Activated T-cell treated with anti-CD3 and anti-CD28 coated beads for 1 hour (primary cell): ENCODE measurements around the gene CDH2.

ENCODE experiments used
- DNase-seq: peaks from one replicate; pipeline ENCODE4 v3.0.0-alpha.2; 2020; ENCODE audit warnings: low read depth

Gene CDH2

GRCh38 chr18:28176948-28177827 lies at the start of gene CDH2:
CDH2 (minus strand) TSS chr18:28177130; CDS start chr18:28177022, 108 bp downstream.
- no peak for DNase-seq

GRCh38 chr18:28212060-28212459 lies 35.1 kb upstream of the CDH2 start:
- DNase-seq = no peak

GRCh38 chr18:28208712-28209265 lies 31.9 kb upstream of the CDH2 start:
- DNase-seq = no peak

GRCh38 chr18:28208268-28208667 lies 31.3 kb upstream of the CDH2 start:
- DNase-seq = no peak

GRCh38 chr18:28204154-28204553 lies 27.2 kb upstream of the CDH2 start:
- DNase-seq = no peak

- DNase-seq = no peak
Measured at GRCh38 chr18:28201056-28201455, 24.1 kb upstream of the CDH2 start.

DNA sequence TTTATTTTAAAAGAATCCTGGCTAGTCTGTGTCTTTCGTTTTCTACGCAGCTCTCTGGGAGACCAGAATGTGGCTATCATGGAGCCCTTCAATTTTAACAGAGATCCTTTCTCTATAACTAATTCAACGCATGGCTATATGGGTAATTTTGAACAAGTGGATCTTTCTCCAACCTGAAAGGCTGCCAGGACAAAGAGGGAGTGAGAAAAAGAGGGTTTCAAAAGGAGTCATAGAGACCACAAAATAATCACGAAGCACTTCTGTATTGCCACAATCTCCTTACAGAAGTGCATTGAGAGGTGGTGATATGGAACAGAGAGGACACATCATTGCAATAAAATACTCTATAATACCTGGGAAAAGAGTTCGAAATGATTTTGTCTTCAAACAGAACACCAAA lies 21.7 kb upstream of the CDH2 start:
- DNase-seq = no peak

GRCh38 chr18:28193177-28193778 lies 16.3 kb upstream of the CDH2 start:
- no peak for DNase-seq

GRCh38 chr18:28189400-28190239 lies 12.7 kb upstream of the CDH2 start:
- no peak for DNase-seq

DNA sequence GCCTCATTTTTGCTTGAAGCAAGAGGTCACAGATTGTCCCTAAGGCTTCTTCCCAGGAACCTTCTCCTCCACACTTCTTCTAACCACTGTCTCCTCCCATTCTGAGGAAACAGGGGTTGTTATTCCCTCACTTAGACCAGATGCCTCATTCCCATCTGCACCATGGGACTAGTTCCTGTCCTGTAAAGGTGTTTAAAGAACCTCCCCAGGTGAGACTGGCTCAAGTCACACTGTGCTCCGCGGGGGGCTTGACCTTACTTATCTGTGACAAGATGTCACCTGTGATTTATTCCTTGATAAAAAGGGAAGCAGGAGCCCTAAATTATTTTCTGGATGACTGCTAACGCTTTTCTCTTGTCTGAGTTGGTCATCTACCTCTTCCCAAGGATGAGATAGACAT lies 8.2 kb upstream of the CDH2 start:
- no peak for DNase-seq

DNA sequence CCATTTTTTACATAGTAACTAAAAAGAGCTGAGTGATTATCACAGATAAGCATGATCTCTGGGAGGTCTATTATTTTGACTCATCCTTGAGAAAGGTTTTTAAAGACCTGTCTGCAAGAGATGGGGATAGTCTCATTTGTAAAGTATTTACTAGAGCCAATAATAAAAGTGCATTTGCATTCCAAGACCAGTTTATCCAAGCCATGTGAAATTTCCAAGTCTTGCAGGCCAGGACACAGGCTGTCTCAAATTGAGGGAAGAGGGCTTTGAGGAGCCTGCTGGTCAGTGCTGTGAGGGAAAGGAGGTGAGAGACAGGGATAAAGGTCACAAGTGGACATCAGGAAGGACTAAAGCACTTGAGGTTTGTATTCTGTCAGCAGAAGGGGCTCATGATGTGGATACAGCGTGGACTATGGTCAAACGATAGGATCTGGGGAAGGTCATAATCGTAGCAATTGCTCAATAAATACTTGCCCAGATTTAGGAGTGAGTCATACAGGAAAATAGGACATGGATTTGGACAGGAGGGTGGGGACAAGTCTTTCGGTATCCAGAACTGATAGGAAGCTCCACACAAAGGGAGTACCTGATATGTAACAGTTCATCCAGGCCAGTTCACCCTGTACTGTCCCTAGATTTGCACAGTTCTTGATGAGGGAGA lies 6.6 kb upstream of the CDH2 start:
- DNase-seq = no peak

GRCh38 chr18:28181616-28182015 lies 4.7 kb upstream of the CDH2 start:
- DNase-seq = no peak

DNA sequence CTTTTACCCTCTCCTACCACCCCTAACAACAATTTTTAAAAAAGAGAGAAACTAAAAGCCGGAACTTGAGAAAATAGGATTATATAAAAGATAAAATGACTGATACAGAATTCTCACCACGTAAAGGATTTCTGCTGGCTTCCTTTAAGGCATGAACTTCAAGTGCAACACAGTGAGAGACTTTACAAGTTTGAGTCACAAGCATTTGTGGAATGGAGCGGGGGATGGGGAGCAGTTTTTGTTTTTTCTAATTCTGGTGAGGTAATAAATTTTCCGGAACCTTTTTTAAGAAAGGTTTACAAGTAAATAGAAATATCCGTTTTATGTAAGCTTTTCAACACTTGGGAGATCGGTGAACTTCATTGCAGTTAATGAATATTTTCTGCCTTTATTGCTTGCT lies 1.8 kb upstream of the CDH2 start:
- no peak for DNase-seq

- DNase-seq = no peak
Measured at GRCh38 chr18:28177828-28178635, 1.1 kb upstream of the CDH2 start.

DNA sequence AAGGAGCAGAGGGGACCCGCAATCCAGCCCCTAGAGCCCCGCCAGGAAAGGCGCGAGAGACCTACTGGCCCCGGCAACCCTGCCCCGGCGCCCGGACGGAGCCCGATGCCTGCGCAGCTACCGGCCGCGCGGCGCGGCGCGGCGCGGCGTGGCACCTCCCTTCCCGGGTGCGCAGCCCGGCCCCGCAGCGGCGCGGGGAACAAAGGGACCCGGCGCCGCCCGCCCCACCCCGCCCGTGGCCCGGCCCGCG lies 307 bp downstream of the CDH2 start:
- no peak for DNase-seq

DNA sequence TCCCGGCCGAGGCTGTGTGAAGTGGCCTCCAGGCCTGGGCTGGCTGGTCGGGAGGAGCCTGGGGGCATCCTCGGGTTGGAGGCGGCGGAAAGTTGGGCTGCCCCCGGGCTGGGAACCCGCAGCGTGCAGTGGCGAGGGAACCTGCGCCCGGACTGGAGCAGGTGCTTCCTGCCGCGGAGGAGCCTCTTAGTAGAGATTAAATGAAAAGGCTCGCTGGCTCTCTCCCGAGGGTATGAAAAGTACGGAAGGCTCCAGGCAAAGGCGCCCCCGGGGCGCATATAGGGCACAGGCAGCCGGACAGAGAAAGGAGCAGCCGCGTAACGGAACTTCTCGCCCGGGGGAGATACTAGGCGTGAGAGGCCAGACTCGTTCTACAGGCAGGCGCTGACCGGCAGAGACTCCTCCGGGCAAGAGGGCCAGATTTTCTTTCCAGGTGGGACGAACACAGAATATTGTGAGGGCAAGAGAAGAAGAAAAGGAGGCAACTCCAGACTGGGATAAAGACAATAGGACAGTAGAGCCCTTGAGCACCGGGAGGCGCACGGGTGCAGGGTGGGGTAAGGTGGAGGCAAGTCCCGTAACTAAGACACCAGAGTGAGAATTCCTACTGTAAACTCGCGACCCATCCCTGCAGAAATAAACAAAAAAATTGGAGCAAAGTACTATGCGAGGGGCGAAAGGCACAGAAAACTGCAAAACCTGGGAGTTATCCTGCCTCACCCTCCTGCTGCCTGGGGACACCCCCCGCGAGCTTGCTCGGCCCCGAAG lies 816 bp downstream of the CDH2 start:
- DNase-seq = no peak

- DNase-seq = no peak
Measured at GRCh38 chr18:28175150-28175929, 1.6 kb downstream of the CDH2 start.

- no peak for DNase-seq
Measured at GRCh38 chr18:28174181-28174905, 2.6 kb downstream of the CDH2 start.

GRCh38 chr18:28171837-28172236 lies 5.1 kb downstream of the CDH2 start:
- no peak for DNase-seq
